Panc1 (cell line): ENCODE data around the gene OR8B8. TPM values are rescaled to one million over a fixed set of nuclear protein-coding genes. Genes with fewer than 3 reads are reported as not detected.
"Not testable (repeated sequence)": the region's sequence is repeated elsewhere in the genome, so short reads cannot be mapped to it uniquely, and the experiment has no call there.

ENCODE experiments used
- ATAC-seq: fragments of 200-7000 bp; cut with Tn5 transposase; 2 replicates; pipeline ENCODE4 v1.9.1; 2020; ENCODE audit warnings: mild to moderate bottlenecking, moderate library complexity
- BruUV-seq: library from RNA; stranded (reverse); fragments of 400-500 nt; replicated peaks from 2 replicates; lab custom pipeline; 2021; lab: Mats Ljungman, UMichigan
- CTCF ChIA-PET: fragments of 300-600 bp; sonication (Branson Sonifier 250); formaldehyde crosslinking; loops from one replicate; lab custom pipeline; 2022; ENCODE audit warnings: antibody characterized with exemption; lab: Charles Lee
- POLR2A ChIA-PET: fragments of 300-600 bp; sonication (Branson Sonifier 250); formaldehyde crosslinking; loops from one replicate; lab custom pipeline; 2022; ENCODE audit warnings: antibody characterized with exemption; lab: Charles Lee
- DNase-seq: peaks from one replicate; pipeline ENCODE4 v3.0.0-alpha.2; 2010; ENCODE audit warnings: low read depth, low spot score
- H3K27ac ChIP-seq: 2 replicates; pipeline ENCODE4 v1.5.1; 2011; ENCODE audit warnings: mild to moderate bottlenecking, low read length, inconsistent platforms
- H3K27me3 ChIP-seq: fragments of 200-500 bp; sonication (Bioruptor generic); 2 replicates; pipeline ENCODE4 v1.6.0; 2014; ENCODE audit warnings: low read length, inconsistent platforms; ENCODE audit not compliant: control insufficient read depth, insufficient read depth
- H3K36me3 ChIP-seq: fragments of 200-500 bp; sonication (Bioruptor generic); 2 replicates; pipeline ENCODE4 v1.5.1; 2014; ENCODE audit warnings: inconsistent platforms, mild to moderate bottlenecking, low read length, moderate library complexity; ENCODE audit not compliant: control insufficient read depth, insufficient read depth
- H3K4me1 ChIP-seq: 2 replicates; pipeline ENCODE4 v1.5.1; 2011; ENCODE audit warnings: inconsistent platforms, mild to moderate bottlenecking, low read length, moderate library complexity; ENCODE audit not compliant: control insufficient read depth, insufficient read depth
- H3K4me3 ChIP-seq, 2 experiments: 2 replicates each; pipeline ENCODE4 v1.5.1; 2011 to 2012; ENCODE audit warnings: low read depth in 2 of 2, low read length in 2 of 2, mild to moderate bottlenecking in 2 of 2, inconsistent platforms in 1 of 2, moderate library complexity in 1 of 2
- H3K9me3 ChIP-seq: fragments of 200-500 bp; sonication (Bioruptor generic); 2 replicates; pipeline ENCODE4 v1.5.1; 2014; ENCODE audit warnings: low read depth, mild to moderate bottlenecking, inconsistent platforms, low read length, moderate library complexity; ENCODE audit not compliant: control insufficient read depth, insufficient read depth
- CTCF ChIP-seq: fragments of 450-650 bp; IDR thresholded peaks from 2 replicates; pipeline ENCODE4 v1.5.1; 2017; ENCODE audit warnings: mild to moderate bottlenecking
- POLR2AphosphoS5 ChIP-seq: IDR thresholded peaks from 2 replicates; pipeline ENCODE4 v1.6.1; 2012; ENCODE audit warnings: mild to moderate bottlenecking, low read depth, low read length, moderate library complexity
- REST ChIP-seq, 2 experiments: IDR thresholded peaks; 2 replicates each; pipeline ENCODE4 v1.6.1; 2011 to 2012; ENCODE audit warnings: low read depth in 2 of 2, control low read depth in 1 of 2, low read length in 1 of 2, mild to moderate bottlenecking in 1 of 2, moderate library complexity in 1 of 2; ENCODE audit not compliant: insufficient read depth in 1 of 2
- SIN3A ChIP-seq: IDR thresholded peaks from 2 replicates; pipeline ENCODE4 v1.6.1; 2012; ENCODE audit warnings: low read depth, mild to moderate bottlenecking, low read length, moderate library complexity, borderline replicate concordance; ENCODE audit not compliant: insufficient read depth
- TCF7L2 ChIP-seq: IDR thresholded peaks from 2 replicates; pipeline ENCODE4 v1.6.1; 2011; ENCODE audit warnings: mild to moderate bottlenecking, low read depth, low read length, inconsistent platforms
- in situ Hi-C: cut with HindIII; loops from 2 replicates; pipeline ENCODE4 v1.10.0; 2016; ENCODE audit warnings: low sequenced_read_pairs, low pct_unique_long_range_greater_than_20kb
- intact Hi-C: fragments of 100-400 bp; cut with micrococcal nuclease; formaldehyde crosslinking; loops from one replicate; pipeline ENCODE4 v1.10.0; 2022; ENCODE audit not compliant: unreplicated experiment
- total RNA-seq: library from RNA; stranded (reverse); gene quantifications from one replicate; pipeline ENCODE4 v1.2.1, GENCODE V29; 2021; ENCODE audit not compliant: unreplicated experiment

OR8B8 gene
- total RNA-seq, 1 experiment from 2014 or later, result not detected

- ChIA-PET POLR2A (no interaction called here), CTCF (interaction anchor here (0.7 kb wide), 2 partner anchors 119 to 270 kb away, joined by 3 to 6 read pairs; no protein-coding TSS in a partner anchor)
- intact Hi-C loops, result loop anchor here (1.0 kb wide), 1 partner anchor 331 kb away; no protein-coding TSS in a partner anchor
- Histone ChIP-seq H3K27ac (no peak overlapping the region), H3K36me3 (no peaks in the 10 kb centered on the region), H3K4me3 (no peak overlapping the region), H3K27me3 (peaks cover 7% of the 10 kb centered on the region; the same call in 1 of the 2 replicates), H3K9me3 (no peaks in the 10 kb centered on the region), H3K4me1 (no peaks in the 10 kb centered on the region)
- in situ Hi-C loops, result no loop called here
- no TSS peak for BruUV-seq
- DNase-seq (peak; percentile 46), ATAC-seq (peak; percentile 90)
- TF ChIP-seq POLR2AphosphoS5 (no peak), CTCF (peak; percentile 87)
Measured at GRCh38 chr11:124402326-124402922, 43.1 kb downstream of the OR8B8 start.

- POLR2A ChIA-PET, result no interaction called here
- Histone ChIP-seq H3K27me3 (no peaks in the 10 kb centered on the region), H3K4me3 (no peak within 1 kb of the TSS), H3K4me1 (no peaks in the 10 kb centered on the region), H3K36me3 (no peaks in the 10 kb centered on the region), H3K9me3 (no peaks in the 10 kb centered on the region), H3K27ac (no peak within 1 kb of the TSS)
- DNase-seq, result no peak
- no TSS peak for BruUV-seq
- in situ Hi-C loops (no loop called here), intact Hi-C loops (no loop called here)
- CTCF ChIA-PET, result no interaction called here
- TF ChIP-seq REST (IDR thresholded peaks at IDR 0.05; ENCODE audit: insufficient read depth in 1 of 2, low read depth in 2 of 2, low read length in 1 of 2), result no peak
- no peak for TF ChIP-seq POLR2AphosphoS5
- no peak for TF ChIP-seq SIN3A
- TF ChIP-seq CTCF, result no peak
- TF ChIP-seq TCF7L2, result no peak
- no peak for ATAC-seq
Measured at GRCh38 chr11:124398924-124399323, 46.6 kb downstream of the OR8B8 start, which contains the start of gene OR8B3. Gene OR8B3 (minus strand): TSS chr11:124399024. CDS start chr11:124397351, 1,673 bp downstream.

GRCh38 chr11:124396847-124397246 lies 48.6 kb downstream of the OR8B8 start:
- ATAC-seq, DNase-seq, in situ Hi-C loops, H3K4me3 ChIP-seq, H3K27me3 ChIP-seq, POLR2A ChIA-PET, H3K9me3 ChIP-seq, H3K36me3 ChIP-seq, intact Hi-C loops, H3K4me1 ChIP-seq, CTCF ChIA-PET, H3K27ac ChIP-seq, BruUV-seq: not testable (repeated sequence)
